Loucy (cell line): ENCODE results near the gene COL26A1.

ENCODE experiments used
- H2AFZ ChIP-seq: fragments of 200-600 bp; sonication (generic); 2 replicates; pipeline ENCODE4 v1.6.0; 2016; ENCODE audit warnings: antibody characterized with exemption, mild to moderate bottlenecking, low read length, moderate library complexity
- H3F3A ChIP-seq: fragments of 200-600 bp; 2 replicates; pipeline ENCODE4 v1.6.0; 2016; ENCODE audit warnings: antibody characterized with exemption, low read depth, mild to moderate bottlenecking
- H3K27me3 ChIP-seq: fragments of 200-600 bp; sonication (generic); 2 replicates; pipeline ENCODE4 v1.6.1; 2014; ENCODE audit warnings: low read length, mild to moderate bottlenecking; ENCODE audit not compliant: insufficient read depth, poor library complexity, severe bottlenecking
- H3K36me3 ChIP-seq: fragments of 200-600 bp; sonication (generic); 2 replicates; pipeline ENCODE4 v1.6.1; 2016; ENCODE audit warnings: low read length; ENCODE audit not compliant: insufficient read depth
- H3K4me1 ChIP-seq: fragments of 200-600 bp; sonication (generic); 2 replicates; pipeline ENCODE4 v1.5.1; 2014; ENCODE audit warnings: low read length, mild to moderate bottlenecking; ENCODE audit not compliant: insufficient read depth, poor library complexity, severe bottlenecking
- H3K4me2 ChIP-seq: fragments of 200-600 bp; sonication (generic); 2 replicates; pipeline ENCODE4 v1.6.0; 2014; ENCODE audit warnings: antibody characterized with exemption, low read length, low read depth, mild to moderate bottlenecking; ENCODE audit not compliant: poor library complexity, severe bottlenecking
- H3K4me3 ChIP-seq: fragments of 200-600 bp; sonication (generic); 2 replicates; pipeline ENCODE4 v1.5.1; 2014; ENCODE audit warnings: low read length, mild to moderate bottlenecking, mixed read lengths; ENCODE audit not compliant: poor library complexity, severe bottlenecking
- H3K79me2 ChIP-seq: fragments of 200-600 bp; sonication (generic); 2 replicates; pipeline ENCODE4 v1.6.1; 2014; ENCODE audit warnings: low read length; ENCODE audit not compliant: insufficient read depth
- H3K9ac ChIP-seq: fragments of 200-600 bp; sonication (generic); 2 replicates; pipeline ENCODE4 v1.6.0; 2014; ENCODE audit warnings: mild to moderate bottlenecking, low read depth, low read length, moderate library complexity; ENCODE audit not compliant: poor library complexity, severe bottlenecking
- H3K9me2 ChIP-seq: fragments of 200-600 bp; sonication (generic); replicated peaks from 2 replicates; pipeline ENCODE4 v1.6.1; 2016; ENCODE audit warnings: low read depth, low read length, mixed read lengths
- H3K9me3 ChIP-seq: fragments of 200-600 bp; sonication (generic); 2 replicates; pipeline ENCODE4 v1.6.1; 2014; ENCODE audit warnings: mild to moderate bottlenecking, antibody characterized with exemption, low read length, low read depth; ENCODE audit not compliant: insufficient read depth
- H4K20me1 ChIP-seq: fragments of 200-600 bp; sonication (generic); 2 replicates; pipeline ENCODE4 v1.6.0; 2014; ENCODE audit warnings: antibody characterized with exemption, low read length, mild to moderate bottlenecking; ENCODE audit not compliant: insufficient read depth, poor library complexity, severe bottlenecking
- EZH2phosphoT487 ChIP-seq: fragments of 200-600 bp; IDR thresholded peaks from 2 replicates; pipeline ENCODE4 v1.6.1; 2018; ENCODE audit warnings: antibody characterized with exemption, mild to moderate bottlenecking, moderate library complexity, borderline replicate concordance
- TF ChIP-seq, protein P1 (sequence below): fragments of 200-600 bp; sonication (generic); conservative IDR thresholded peaks from 2 replicates; pipeline ENCODE4 v1.5.1; 2014; ENCODE audit warnings: mild to moderate bottlenecking, antibody characterized with exemption, low read length

The COL26A1 gene

DNA sequence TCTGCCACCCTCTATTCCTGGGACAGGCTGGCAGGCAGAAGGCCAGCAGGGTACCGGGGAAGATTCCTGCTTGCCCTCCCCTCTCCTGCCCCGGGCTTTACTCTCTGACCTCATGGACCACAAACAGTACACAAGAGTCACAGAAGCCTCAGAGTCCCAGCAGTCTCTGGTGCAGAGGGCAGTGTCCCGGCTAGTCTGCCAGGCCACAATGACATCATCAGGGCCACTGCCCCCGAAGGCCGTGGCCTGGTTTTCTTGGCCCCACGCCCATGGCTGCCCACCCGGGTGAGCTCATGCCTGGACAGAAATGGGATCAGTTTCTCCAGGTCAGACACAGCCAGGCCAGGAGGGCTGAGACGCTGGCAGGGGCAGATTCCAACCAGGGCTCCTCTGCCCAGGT, 174.5 kb downstream of the COL26A1 start:
- H3K79me2 ChIP-seq: no peaks in the 10 kb centered on the region
- peaks cover 4% of the 10 kb centered on the region for H3K4me1 ChIP-seq
- TF ChIP-seq, protein P1, sequence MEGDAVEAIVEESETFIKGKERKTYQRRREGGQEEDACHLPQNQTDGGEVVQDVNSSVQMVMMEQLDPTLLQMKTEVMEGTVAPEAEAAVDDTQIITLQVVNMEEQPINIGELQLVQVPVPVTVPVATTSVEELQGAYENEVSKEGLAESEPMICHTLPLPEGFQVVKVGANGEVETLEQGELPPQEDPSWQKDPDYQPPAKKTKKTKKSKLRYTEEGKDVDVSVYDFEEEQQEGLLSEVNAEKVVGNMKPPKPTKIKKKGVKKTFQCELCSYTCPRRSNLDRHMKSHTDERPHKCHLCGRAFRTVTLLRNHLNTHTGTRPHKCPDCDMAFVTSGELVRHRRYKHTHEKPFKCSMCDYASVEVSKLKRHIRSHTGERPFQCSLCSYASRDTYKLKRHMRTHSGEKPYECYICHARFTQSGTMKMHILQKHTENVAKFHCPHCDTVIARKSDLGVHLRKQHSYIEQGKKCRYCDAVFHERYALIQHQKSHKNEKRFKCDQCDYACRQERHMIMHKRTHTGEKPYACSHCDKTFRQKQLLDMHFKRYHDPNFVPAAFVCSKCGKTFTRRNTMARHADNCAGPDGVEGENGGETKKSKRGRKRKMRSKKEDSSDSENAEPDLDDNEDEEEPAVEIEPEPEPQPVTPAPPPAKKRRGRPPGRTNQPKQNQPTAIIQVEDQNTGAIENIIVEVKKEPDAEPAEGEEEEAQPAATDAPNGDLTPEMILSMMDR: no peak
- TF ChIP-seq EZH2phosphoT487: no peak
- H3K4me2 ChIP-seq: no peak overlapping the region
- no peaks in the 10 kb centered on the region for H3K27me3 ChIP-seq
- no peak overlapping the region for H2AFZ ChIP-seq
- H3F3A ChIP-seq: no peaks in the 10 kb centered on the region
- H3K4me3 ChIP-seq: no peak overlapping the region
- no peaks in the 10 kb centered on the region for H4K20me1 ChIP-seq
- H3K9me2 ChIP-seq: no peaks in the 10 kb centered on the region
- H3K9me3 ChIP-seq: no peaks in the 10 kb centered on the region
- no peak overlapping the region for H3K9ac ChIP-seq
- no peaks in the 10 kb centered on the region for H3K36me3 ChIP-seq

DNA sequence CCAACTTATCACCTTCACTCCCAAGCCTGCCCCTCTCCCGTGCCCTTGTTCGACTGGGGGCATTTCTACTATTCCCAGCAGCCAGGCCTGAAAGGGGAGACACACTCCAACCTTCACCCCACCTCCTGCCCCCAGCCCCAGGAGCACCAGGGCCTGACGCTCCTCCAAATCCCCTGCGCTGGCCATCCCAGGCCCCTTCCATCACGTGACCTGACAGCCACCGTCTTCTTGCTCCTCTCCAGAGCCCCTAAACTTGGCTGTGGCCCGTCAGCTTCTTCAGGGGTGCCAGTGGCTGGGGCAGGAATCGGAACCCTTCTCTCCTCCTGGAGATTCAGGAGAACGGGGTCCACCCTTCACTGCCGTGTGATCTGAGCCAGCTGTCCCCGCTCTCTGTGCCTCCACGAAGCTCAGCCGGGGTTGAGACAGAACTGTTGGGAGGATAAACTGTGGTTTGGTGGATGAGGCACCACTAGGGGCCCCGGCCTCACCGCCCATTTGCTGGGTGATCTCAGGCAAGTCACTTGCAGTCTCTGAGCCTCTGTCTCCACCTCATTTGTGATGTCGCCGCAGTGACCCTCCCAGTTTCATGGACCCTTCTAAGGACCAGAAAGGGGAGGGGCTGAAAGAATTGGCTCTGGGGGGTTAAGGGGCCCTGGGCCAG, 175.4 kb downstream of the COL26A1 start:
- Histone ChIP-seq H3K9me3 (no peaks in the 10 kb centered on the region), H3K27me3 (no peaks in the 10 kb centered on the region), H3K4me2 (peak overlapping the region; percentile 67), H4K20me1 (no peaks in the 10 kb centered on the region), H3K36me3 (no peaks in the 10 kb centered on the region), H3K4me1 (peaks cover 4% of the 10 kb centered on the region), H2AFZ (no peak overlapping the region), H3K4me3 (no peak overlapping the region), H3F3A (no peaks in the 10 kb centered on the region), H3K9ac (no peak overlapping the region), H3K9me2 (no peaks in the 10 kb centered on the region), H3K79me2 (no peaks in the 10 kb centered on the region)
- TF ChIP-seq, protein P1: no peak
- TF ChIP-seq EZH2phosphoT487: no peak

DNA sequence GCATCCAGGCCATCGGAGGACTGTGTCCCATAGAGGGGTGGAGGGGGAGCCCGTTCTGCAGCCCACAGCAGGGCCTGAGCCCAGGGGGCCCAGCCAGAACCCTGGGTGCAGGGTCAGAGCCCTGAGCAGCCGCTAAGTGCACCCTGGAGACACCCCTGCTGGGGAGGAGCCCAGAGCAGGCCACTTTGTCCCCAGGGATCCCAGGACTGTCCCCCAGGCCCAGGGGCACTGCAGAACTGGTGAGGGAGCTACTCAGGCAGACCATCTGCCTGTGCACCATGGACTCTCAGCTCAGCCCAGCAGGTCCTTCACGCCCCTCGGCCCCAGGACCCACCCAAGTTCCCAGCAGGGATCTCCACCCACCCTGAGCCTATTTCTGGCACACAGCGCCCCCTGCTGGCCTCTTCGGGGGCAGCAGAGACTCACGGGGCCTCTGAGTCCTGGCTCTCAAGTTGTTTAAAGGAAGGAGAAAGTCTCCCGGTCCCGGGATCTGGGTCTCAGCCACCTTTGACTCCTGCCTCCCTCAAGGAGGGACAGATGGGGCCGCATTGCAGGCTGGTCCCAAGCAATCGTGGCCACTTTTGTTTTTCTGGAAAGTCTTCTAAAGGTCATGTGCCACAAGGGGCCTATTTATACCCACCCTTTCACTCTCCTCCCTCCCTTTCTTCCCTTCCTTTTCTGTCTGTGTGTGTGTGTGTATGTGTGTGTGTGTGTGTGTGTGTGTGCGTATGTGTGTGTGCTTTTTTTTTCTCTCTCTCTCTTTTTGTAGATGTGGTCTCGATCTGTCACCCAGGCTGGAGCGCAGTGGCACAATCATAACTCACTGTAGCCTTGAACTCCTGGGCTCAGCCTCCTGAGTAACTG, 176.2 kb downstream of the COL26A1 start:
- peak overlapping the region; percentile 43 for H3K4me3 ChIP-seq
- H3K9me2 ChIP-seq: no peaks in the 10 kb centered on the region
- H3K27me3 ChIP-seq: no peaks in the 10 kb centered on the region
- no peaks in the 10 kb centered on the region for H4K20me1 ChIP-seq
- no peaks in the 10 kb centered on the region for H3K9me3 ChIP-seq
- H2AFZ ChIP-seq: peak overlapping the region; percentile 97
- peak overlapping the region; percentile 67 for H3K4me2 ChIP-seq
- peak overlapping the region; percentile 40 for H3K9ac ChIP-seq
- no peak for TF ChIP-seq EZH2phosphoT487
- TF ChIP-seq, protein P1: peak; percentile 93
- no peaks in the 10 kb centered on the region for H3K79me2 ChIP-seq
- H3F3A ChIP-seq: no peaks in the 10 kb centered on the region
- H3K36me3 ChIP-seq: no peaks in the 10 kb centered on the region
- H3K4me1 ChIP-seq: peaks cover 4% of the 10 kb centered on the region
